ENCODE data around the gene CDRT4. TPM values are rescaled to one million over a fixed set of nuclear protein-coding genes. Genes with fewer than 3 reads are reported as not detected.

Gene CDRT4
- total and polyA plus RNA-seq, 2 donors (not counting 3 experiments of a cell fraction or from before 2014, with no cell fraction given) = 11.5 to 13.6 TPM

- Histone ChIP-seq H3K9me1 (replicated peaks; ENCODE audit: control insufficient read depth, extremely low read depth, insufficient read depth, low read length) (no peaks in the 10 kb centered on the region), H3K27ac (ENCODE audit: insufficient read depth, low read depth, low read length) (no peak overlapping the region), H3K36me3 (ENCODE audit: control insufficient read depth in 2 of 2, extremely low read depth in 1 of 2, insufficient read depth in 2 of 2, low read length in 2 of 2) (no peaks in the 10 kb centered on the region), H3K9ac (replicated peaks; ENCODE audit: extremely low read depth, insufficient read depth, low read length) (no peak overlapping the region), H4K20me1 (replicated peaks; ENCODE audit: control insufficient read depth, extremely low read depth, insufficient read depth, low read length) (no peaks in the 10 kb centered on the region), H3K4me3 (replicated peaks in 1 of 3; ENCODE audit: insufficient read depth in 1 of 3, low read depth in 1 of 3, low read length in 3 of 3) (no peak overlapping the region), H3K27me3 (ENCODE audit: control insufficient read depth in 2 of 2, insufficient read depth in 2 of 2, low read length in 2 of 2) (no peaks in the 10 kb centered on the region), H3K9me3 (replicated peaks; ENCODE audit: control insufficient read depth, insufficient read depth, low read length) (no peaks in the 10 kb centered on the region), H3K4me2 (ENCODE audit: insufficient read depth, low read length) (no peak overlapping the region), H3K4me1 (ENCODE audit: control insufficient read depth, extremely low read depth, insufficient read depth, low read length) (peaks cover 38% of the 10 kb centered on the region), H2AFZ (ENCODE audit: low read depth, low read length) (no peak overlapping the region), H3K79me2 (ENCODE audit: control insufficient read depth, insufficient read depth, low read length) (no peaks in the 10 kb centered on the region)
- dilution Hi-C loops (cut with MboI; ENCODE audit: extremely low pct_ligation_motif_present, low sequenced_read_pairs) = no loop called here
- TF ChIP-seq EZH2 (IDR thresholded peaks at IDR 0.05; ENCODE audit: borderline replicate concordance, low read depth, low read length, severe bottlenecking) = no peak
- TF ChIP-seq FOS (IDR thresholded peaks at IDR 0.05; ENCODE audit: borderline replicate concordance, insufficient read depth, low read length) = no peak
- TF ChIP-seq, protein P1, sequence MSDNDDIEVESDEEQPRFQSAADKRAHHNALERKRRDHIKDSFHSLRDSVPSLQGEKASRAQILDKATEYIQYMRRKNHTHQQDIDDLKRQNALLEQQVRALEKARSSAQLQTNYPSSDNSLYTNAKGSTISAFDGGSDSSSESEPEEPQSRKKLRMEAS (IDR thresholded peaks at IDR 0.05; ENCODE audit: insufficient read depth, insufficient read length) = no peak
- no peak for TF ChIP-seq JUN (IDR thresholded peaks at IDR 0.05; ENCODE audit: borderline replicate concordance, insufficient read depth, insufficient read length, low read depth)
- no peak for TF ChIP-seq POLR2AphosphoS5 (IDR thresholded peaks at IDR 0.05; ENCODE audit: insufficient read depth, low read depth, low read length)
- TF ChIP-seq, protein P2, sequence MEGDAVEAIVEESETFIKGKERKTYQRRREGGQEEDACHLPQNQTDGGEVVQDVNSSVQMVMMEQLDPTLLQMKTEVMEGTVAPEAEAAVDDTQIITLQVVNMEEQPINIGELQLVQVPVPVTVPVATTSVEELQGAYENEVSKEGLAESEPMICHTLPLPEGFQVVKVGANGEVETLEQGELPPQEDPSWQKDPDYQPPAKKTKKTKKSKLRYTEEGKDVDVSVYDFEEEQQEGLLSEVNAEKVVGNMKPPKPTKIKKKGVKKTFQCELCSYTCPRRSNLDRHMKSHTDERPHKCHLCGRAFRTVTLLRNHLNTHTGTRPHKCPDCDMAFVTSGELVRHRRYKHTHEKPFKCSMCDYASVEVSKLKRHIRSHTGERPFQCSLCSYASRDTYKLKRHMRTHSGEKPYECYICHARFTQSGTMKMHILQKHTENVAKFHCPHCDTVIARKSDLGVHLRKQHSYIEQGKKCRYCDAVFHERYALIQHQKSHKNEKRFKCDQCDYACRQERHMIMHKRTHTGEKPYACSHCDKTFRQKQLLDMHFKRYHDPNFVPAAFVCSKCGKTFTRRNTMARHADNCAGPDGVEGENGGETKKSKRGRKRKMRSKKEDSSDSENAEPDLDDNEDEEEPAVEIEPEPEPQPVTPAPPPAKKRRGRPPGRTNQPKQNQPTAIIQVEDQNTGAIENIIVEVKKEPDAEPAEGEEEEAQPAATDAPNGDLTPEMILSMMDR (IDR thresholded peaks at IDR 0.05; ENCODE audit: extremely low read depth in 1 of 2, insufficient read depth in 1 of 2, low read depth in 1 of 2, low read length in 2 of 2) = no peak
- DNase-seq (ENCODE audit: low read depth, low spot score) (no peak), FAIRE-seq (no peak)
- POLR2A ChIA-PET = no interaction called here
- intact Hi-C loops (cut with micrococcal nuclease) = no loop called here
- no TSS peak for BruUV-seq (replicated peaks)
- CTCF ChIA-PET = interaction anchor here (1.1 kb wide), 1 partner anchor 60 kb away, joined by 5 read pairs; no protein-coding TSS in a partner anchor
These were observed 24.9 kb downstream of the CDRT4 start for GRCh38 chr17:15442311-15443180.

Measured in endothelial cell of umbilical vein (primary cell).